NCI-H82 treated with DMSO at 0.1 percent for 48 hours (cell line): Measurements from ENCODE around the gene SDHC.
A peak's percentile ranks its signal among the peaks of the same experiment; 100 is the strongest.

ENCODE experiments used
- DNase-seq: peaks from one replicate; lab custom pipeline; 2025; ENCODE audit not compliant: unreplicated experiment; lab: John Stamatoyannopoulos, UW

Gene SDHC

GRCh38 chr1:161314201-161314981 is at the start of gene SDHC:
SDHC (plus strand) TSS chr1:161314381; CDS start chr1:161314406, 25 bp downstream.
- DNase-seq: peak; percentile 82

- no peak for DNase-seq
Observed at GRCh38 chr1:161265305-161265704, 48.9 kb upstream of the SDHC start.

GRCh38 chr1:161266202-161266601 is 48.0 kb upstream of the SDHC start:
- no peak for DNase-seq

- DNase-seq: no peak
Observed at GRCh38 chr1:161266836-161267235, 47.3 kb upstream of the SDHC start.

- DNase-seq: no peak
Observed at GRCh38 chr1:161267321-161267720, 46.9 kb upstream of the SDHC start.

GRCh38 chr1:161273402-161273801 is 40.8 kb upstream of the SDHC start:
- no peak for DNase-seq

GRCh38 chr1:161274874-161275273 is 39.3 kb upstream of the SDHC start:
- peak; percentile 85 for DNase-seq

- peak; percentile 25 for DNase-seq
Observed at GRCh38 chr1:161282991-161283390, 31.2 kb upstream of the SDHC start.

GRCh38 chr1:161285113-161285512 is 29.1 kb upstream of the SDHC start:
- no peak for DNase-seq

GRCh38 chr1:161285521-161285920 is 28.7 kb upstream of the SDHC start:
- DNase-seq: no peak

GRCh38 chr1:161287482-161288054 is 26.6 kb upstream of the SDHC start:
- DNase-seq: no peak

- no peak for DNase-seq
Observed at GRCh38 chr1:161290779-161291178, 23.4 kb upstream of the SDHC start.

GRCh38 chr1:161297415-161297814 is 16.8 kb upstream of the SDHC start:
- no peak for DNase-seq

- no peak for DNase-seq
Observed at GRCh38 chr1:161298116-161298515, 16.1 kb upstream of the SDHC start.

- DNase-seq: no peak
Observed at GRCh38 chr1:161299347-161299746, 14.8 kb upstream of the SDHC start.

GRCh38 chr1:161300478-161300877 is 13.7 kb upstream of the SDHC start:
- no peak for DNase-seq

GRCh38 chr1:161304927-161305866 is 9.0 kb upstream of the SDHC start:
- no peak for DNase-seq

GRCh38 chr1:161305867-161306519 is 8.2 kb upstream of the SDHC start:
- peak; percentile 52 for DNase-seq

GRCh38 chr1:161307230-161307768 is 6.9 kb upstream of the SDHC start:
- no peak for DNase-seq

GRCh38 chr1:161307892-161308638 is 6.1 kb upstream of the SDHC start:
- DNase-seq: no peak
